A673 (cell line): ENCODE data around the gene PTGES3.

Experiments
- CTCF ChIP-seq: fragments of 300-800, 200-600 bp; sonication (generic); conservative IDR thresholded peaks from 2 replicates; pipeline ENCODE4 v1.5.1; 2017; ENCODE audit warnings: low read depth, mild to moderate bottlenecking, antibody characterized with exemption, low read length, moderate library complexity, mixed read lengths
- EZH2 ChIP-seq: fragments of 200-600 bp; sonication (generic); IDR thresholded peaks from 2 replicates; pipeline ENCODE4 v1.6.1; 2017; ENCODE audit warnings: borderline replicate concordance, low read depth, mild to moderate bottlenecking, mixed read lengths, antibody characterized with exemption, low read length; ENCODE audit not compliant: poor library complexity, severe bottlenecking

- TF ChIP-seq CTCF = no peak
- no peak for TF ChIP-seq EZH2
Observed at GRCh38 chr12:56644654-56645053, 43.4 kb downstream of the PTGES3 start.
